GM19240 (cell line): ENCODE results near the gene PNPLA4.

ENCODE experiments used
- DNase-seq: peaks from one replicate; pipeline ENCODE4 v3.0.0; 2011; ENCODE audit warnings: low spot score; ENCODE audit not compliant: insufficient read length

The PNPLA4 gene

GRCh38 chrX:7872042-7872441 is 55.2 kb downstream of the PNPLA4 start:
- DNase-seq: no peak

- DNase-seq: no peak
These were observed 75.0 kb downstream of the PNPLA4 start for GRCh38 chrX:7852166-7852565.
